GM13976 (cell line): Measurements from ENCODE around the gene PSPC1.
A peak's percentile ranks its signal among the peaks of the same experiment; 100 is the strongest.
"Not testable (repeated sequence)": the region's sequence is repeated elsewhere in the genome, so short reads cannot be mapped to it uniquely, and the experiment has no call there.

Experiments
- DNase-seq: peaks from one replicate; pipeline ENCODE4 v3.0.0; 2012; ENCODE audit warnings: low spot score
- CTCF ChIP-seq: IDR thresholded peaks from 2 replicates; pipeline ENCODE4 v1.5.1; 2012; ENCODE audit warnings: borderline replicate concordance, mild to moderate bottlenecking; ENCODE audit not compliant: insufficient read depth; ENCODE audit errors: extremely low read depth, missing control alignments, control extremely low read depth
- in situ Hi-C: fragments of 300-500 bp; cut with MboI; formaldehyde crosslinking; loops from one replicate; pipeline ENCODE4 v1.12.0; 2022; ENCODE audit warnings: low sequenced_read_pairs, mixed read lengths, inconsistent platforms; ENCODE audit not compliant: unreplicated experiment

Gene PSPC1

GRCh38 chr13:19782727-19783682, at the start of gene PSPC1:
PSPC1 (minus strand) TSS chr13:19782945; CDS start chr13:19782757, 188 bp downstream.
- in situ Hi-C loops = not testable (repeated sequence)
- DNase-seq = peak; percentile 97

- DNase-seq = no peak
- no peak for TF ChIP-seq CTCF
- in situ Hi-C loops = loop anchor here (10.0 kb wide), 1 partner anchor 58 kb away; no protein-coding TSS in a partner anchor
Observed at GRCh38 chr13:19822673-19823072, 39.9 kb upstream of the PSPC1 start.

GRCh38 chr13:19818223-19818842, 35.6 kb upstream of the PSPC1 start:
- TF ChIP-seq CTCF = peak; percentile 21
- in situ Hi-C loops = no loop called here
- DNase-seq = no peak

GRCh38 chr13:19817510-19818158, 34.9 kb upstream of the PSPC1 start:
- no peak for TF ChIP-seq CTCF
- no peak for DNase-seq
- in situ Hi-C loops = no loop called here

GRCh38 chr13:19817106-19817505, 34.4 kb upstream of the PSPC1 start:
- TF ChIP-seq CTCF = no peak
- no peak for DNase-seq
- in situ Hi-C loops = no loop called here

GRCh38 chr13:19815842-19816241, 33.1 kb upstream of the PSPC1 start:
- DNase-seq, in situ Hi-C loops: not testable (repeated sequence)

- TF ChIP-seq CTCF = no peak
- DNase-seq = no peak
- in situ Hi-C loops = no loop called here
Observed at GRCh38 chr13:19810996-19811881, 28.5 kb upstream of the PSPC1 start.
